ENCODE data around the gene MYBPC1. TPM values are rescaled to one million over a fixed set of nuclear protein-coding genes. Genes with fewer than 3 reads are reported as not detected.

Gene MYBPC1
- total RNA-seq, 1 experiment from 2014 or later, result not detected

DNA sequence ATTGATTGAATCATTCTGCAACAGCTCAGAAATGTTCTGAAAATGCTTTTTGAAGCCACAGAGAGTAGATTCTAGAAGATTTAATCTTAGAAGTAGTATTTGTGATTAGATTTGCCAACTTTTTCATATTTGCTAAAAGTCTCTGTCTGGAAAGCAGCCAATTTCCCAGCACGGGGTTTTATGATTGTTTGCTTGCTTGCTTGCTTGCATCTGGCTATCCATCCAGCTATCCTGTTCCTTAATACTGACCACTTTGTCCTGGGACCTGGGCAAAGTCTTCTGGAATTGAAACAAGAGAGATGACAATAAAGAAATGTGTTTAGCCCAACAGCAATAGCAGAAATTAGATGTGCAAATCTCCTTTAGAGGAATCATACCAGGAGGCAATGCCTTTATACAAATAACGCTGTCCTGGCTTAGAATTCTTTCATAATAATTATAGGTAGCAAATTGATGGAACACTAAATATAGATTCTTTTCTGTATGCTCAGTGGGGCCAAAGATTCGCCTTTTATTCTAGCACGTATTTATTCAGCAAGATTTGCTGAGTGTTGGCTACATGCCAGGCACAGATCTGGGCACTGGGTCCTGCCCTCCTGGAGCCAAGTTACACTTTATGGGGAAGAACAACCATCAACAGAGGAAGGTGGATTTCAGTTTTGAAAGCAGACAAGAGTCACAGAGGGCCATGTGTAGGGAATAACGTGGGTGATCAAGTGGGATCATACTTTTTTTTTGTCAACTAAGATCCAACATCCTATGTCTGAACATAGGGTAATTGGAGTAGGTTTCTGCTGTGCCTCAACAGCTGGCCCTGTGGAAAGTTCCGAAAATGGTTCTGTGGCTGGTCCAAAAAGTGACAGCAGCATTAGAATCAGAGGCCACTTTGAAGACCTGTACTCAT lies 25.3 kb downstream of the MYBPC1 start:
- TF ChIP-seq EZH2 (IDR thresholded peaks at IDR 0.05; ENCODE audit: low read depth), result no peak
- TF ChIP-seq, protein P1, sequence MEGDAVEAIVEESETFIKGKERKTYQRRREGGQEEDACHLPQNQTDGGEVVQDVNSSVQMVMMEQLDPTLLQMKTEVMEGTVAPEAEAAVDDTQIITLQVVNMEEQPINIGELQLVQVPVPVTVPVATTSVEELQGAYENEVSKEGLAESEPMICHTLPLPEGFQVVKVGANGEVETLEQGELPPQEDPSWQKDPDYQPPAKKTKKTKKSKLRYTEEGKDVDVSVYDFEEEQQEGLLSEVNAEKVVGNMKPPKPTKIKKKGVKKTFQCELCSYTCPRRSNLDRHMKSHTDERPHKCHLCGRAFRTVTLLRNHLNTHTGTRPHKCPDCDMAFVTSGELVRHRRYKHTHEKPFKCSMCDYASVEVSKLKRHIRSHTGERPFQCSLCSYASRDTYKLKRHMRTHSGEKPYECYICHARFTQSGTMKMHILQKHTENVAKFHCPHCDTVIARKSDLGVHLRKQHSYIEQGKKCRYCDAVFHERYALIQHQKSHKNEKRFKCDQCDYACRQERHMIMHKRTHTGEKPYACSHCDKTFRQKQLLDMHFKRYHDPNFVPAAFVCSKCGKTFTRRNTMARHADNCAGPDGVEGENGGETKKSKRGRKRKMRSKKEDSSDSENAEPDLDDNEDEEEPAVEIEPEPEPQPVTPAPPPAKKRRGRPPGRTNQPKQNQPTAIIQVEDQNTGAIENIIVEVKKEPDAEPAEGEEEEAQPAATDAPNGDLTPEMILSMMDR (conservative IDR thresholded peaks at IDR 0.05), result no peak
- H3K4me3 ChIP-seq, result no peak overlapping the region
- no TSS peak for BruUV-seq (replicated peaks)
- no peaks in the 10 kb centered on the region for H3K9me3 ChIP-seq (ENCODE audit: insufficient read depth, low read depth)
- no peak overlapping the region for H2AFZ ChIP-seq
- H3K36me3 ChIP-seq (ENCODE audit: low read depth), result no peaks in the 10 kb centered on the region
- no peaks in the 10 kb centered on the region for H3K9me2 ChIP-seq (ENCODE audit: insufficient read depth)
- H3K4me1 ChIP-seq (replicated peaks; ENCODE audit: insufficient read depth), result peaks cover 12% of the 10 kb centered on the region
- CTCF ChIA-PET, result no interaction called here
- intact Hi-C loops (cut with micrococcal nuclease; ENCODE audit: unreplicated experiment), result no loop called here
- no peaks in the 10 kb centered on the region for H3K79me2 ChIP-seq (ENCODE audit: low read depth)
- DNase-seq, result no peak
- no peaks in the 10 kb centered on the region for H4K20me1 ChIP-seq (ENCODE audit: insufficient read depth)
- H3F3A ChIP-seq (ENCODE audit: insufficient read depth, low read depth), result peaks cover 9% of the 10 kb centered on the region; the same call in 1 of the 2 replicates
- H3K27me3 ChIP-seq (ENCODE audit: insufficient read depth, low read depth), result no peaks in the 10 kb centered on the region
- no peak overlapping the region for H3K27ac ChIP-seq
- H3K4me2 ChIP-seq, result no peak overlapping the region
- POLR2A ChIA-PET (ENCODE audit: unreplicated experiment), result no interaction called here

DNA sequence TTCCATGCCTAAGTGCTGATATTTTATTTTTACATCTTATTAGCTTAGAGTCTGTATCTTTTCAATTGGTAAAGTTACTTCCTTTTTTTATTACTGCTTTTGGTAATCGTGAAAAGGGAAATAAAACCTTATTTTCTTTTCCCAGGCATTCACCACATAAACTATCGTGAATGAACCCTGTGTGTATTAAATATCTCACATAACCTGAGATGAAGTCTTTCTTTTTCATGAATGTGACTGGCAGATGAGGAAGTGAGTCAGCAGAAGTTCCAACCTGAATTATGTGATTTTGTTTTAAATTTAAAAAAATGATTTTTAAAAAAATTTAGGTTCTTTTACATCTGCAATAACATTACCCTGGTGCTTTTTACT lies 26.0 kb downstream of the MYBPC1 start:
- H3K4me3 ChIP-seq, result no peak overlapping the region
- H3K9me3 ChIP-seq (ENCODE audit: insufficient read depth, low read depth), result no peaks in the 10 kb centered on the region
- ChIA-PET CTCF (no interaction called here), POLR2A (ENCODE audit: unreplicated experiment) (interaction anchor here (0.6 kb wide), 1 partner anchor 22 kb away, joined by 4 read pairs; no protein-coding TSS in a partner anchor)
- no peaks in the 10 kb centered on the region for H4K20me1 ChIP-seq (ENCODE audit: insufficient read depth)
- peaks cover 10% of the 10 kb centered on the region for H3K4me1 ChIP-seq (replicated peaks; ENCODE audit: insufficient read depth)
- no peaks in the 10 kb centered on the region for H3K9me2 ChIP-seq (ENCODE audit: insufficient read depth)
- no TSS peak for BruUV-seq (replicated peaks)
- no peak overlapping the region for H3K4me2 ChIP-seq
- peaks cover 9% of the 10 kb centered on the region; the same call in 1 of the 2 replicates for H3F3A ChIP-seq (ENCODE audit: insufficient read depth, low read depth)
- TF ChIP-seq, protein P1 (conservative IDR thresholded peaks at IDR 0.05), result no peak
- TF ChIP-seq EZH2 (IDR thresholded peaks at IDR 0.05; ENCODE audit: low read depth), result no peak
- intact Hi-C loops (cut with micrococcal nuclease; ENCODE audit: unreplicated experiment), result no loop called here
- no peak for DNase-seq
- H3K36me3 ChIP-seq (ENCODE audit: low read depth), result no peaks in the 10 kb centered on the region
- H3K27ac ChIP-seq, result no peak overlapping the region
- H2AFZ ChIP-seq, result no peak overlapping the region
- H3K27me3 ChIP-seq (ENCODE audit: insufficient read depth, low read depth), result no peaks in the 10 kb centered on the region
- H3K79me2 ChIP-seq (ENCODE audit: low read depth), result no peaks in the 10 kb centered on the region

DNA sequence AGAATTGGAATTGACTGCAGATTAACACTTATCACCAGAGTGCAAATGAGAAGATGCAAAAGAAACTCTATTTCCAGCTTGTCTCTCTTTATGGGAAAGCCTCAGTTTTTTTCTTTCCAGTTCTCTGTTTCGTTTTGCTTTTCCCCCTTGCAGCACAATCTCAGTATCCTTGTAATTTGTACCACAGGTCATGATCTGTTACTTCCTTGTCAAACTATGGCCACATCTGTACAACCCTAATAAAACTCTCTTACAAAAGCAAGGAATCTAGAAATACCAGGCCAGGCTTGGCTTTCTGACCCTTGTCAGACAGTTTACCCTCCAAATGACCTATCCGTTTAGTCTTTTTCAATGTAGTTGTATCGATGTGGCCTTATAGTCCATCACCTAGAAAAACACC lies 33.9 kb downstream of the MYBPC1 start:
- Histone ChIP-seq H3K4me1 (replicated peaks; ENCODE audit: insufficient read depth) (no peaks in the 10 kb centered on the region), H3K79me2 (ENCODE audit: low read depth) (no peaks in the 10 kb centered on the region), H3F3A (ENCODE audit: insufficient read depth, low read depth) (no peaks in the 10 kb centered on the region), H3K4me3 (no peak overlapping the region), H3K9me3 (ENCODE audit: insufficient read depth, low read depth) (no peaks in the 10 kb centered on the region), H3K9me2 (ENCODE audit: insufficient read depth) (no peaks in the 10 kb centered on the region), H2AFZ (no peak overlapping the region), H3K36me3 (ENCODE audit: low read depth) (no peaks in the 10 kb centered on the region), H3K4me2 (no peak overlapping the region), H3K27ac (no peak overlapping the region), H4K20me1 (ENCODE audit: insufficient read depth) (no peaks in the 10 kb centered on the region), H3K27me3 (ENCODE audit: insufficient read depth, low read depth) (no peaks in the 10 kb centered on the region)
- no peak for DNase-seq
- BruUV-seq (replicated peaks), result no TSS peak
- TF ChIP-seq, protein P1 (conservative IDR thresholded peaks at IDR 0.05), result no peak
- no peak for TF ChIP-seq EZH2 (IDR thresholded peaks at IDR 0.05; ENCODE audit: low read depth)
- POLR2A ChIA-PET (ENCODE audit: unreplicated experiment), result no interaction called here
- CTCF ChIA-PET, result no interaction called here
- intact Hi-C loops (cut with micrococcal nuclease; ENCODE audit: unreplicated experiment), result no loop called here
